Ovary (tissue), 3 donors: ENCODE data around the gene FYN.

ENCODE experiments used
- POLR2A ChIP-seq: fragments of 450-650 bp; IDR thresholded peaks from one replicate; pipeline ENCODE4 v1.6.1; 2017; ENCODE audit warnings: antibody characterized with exemption, mild to moderate bottlenecking, moderate library complexity
- TF ChIP-seq, protein P1 (sequence below), 3 donors: fragments of 450-650 bp in 2 of 3; fragments of 200-600 bp in 1 of 3; IDR thresholded peaks; one replicate each; pipeline versions ENCODE4 v1.5.1 to v1.8.0; 2016 to 2022; ENCODE audit warnings: antibody characterized with exemption in 3 of 3, mild to moderate bottlenecking in 1 of 3
- donor health status: DM: no; HTN: no; CAD: no.

DNA sequence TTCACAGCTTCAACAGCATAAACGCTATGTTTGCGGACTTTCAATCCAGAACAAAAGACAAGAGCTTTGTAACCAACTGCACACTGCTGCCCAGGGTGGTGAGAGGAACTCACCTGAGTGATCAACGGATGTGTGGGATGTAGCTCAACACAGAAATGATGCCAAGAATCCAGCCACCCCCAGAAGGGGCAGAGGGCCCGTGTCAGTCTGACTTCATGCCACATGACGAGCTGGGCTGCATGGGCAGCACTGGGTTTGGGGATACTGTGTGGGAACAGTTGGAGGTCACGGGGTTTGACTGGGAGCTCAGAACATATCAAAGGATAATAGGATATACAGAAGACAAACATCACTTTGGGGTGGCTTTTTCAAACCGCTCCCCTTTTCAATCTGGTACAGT, 188.2 kb downstream of the FYN start:
- TF ChIP-seq POLR2A, result no peak
- TF ChIP-seq, protein P1, sequence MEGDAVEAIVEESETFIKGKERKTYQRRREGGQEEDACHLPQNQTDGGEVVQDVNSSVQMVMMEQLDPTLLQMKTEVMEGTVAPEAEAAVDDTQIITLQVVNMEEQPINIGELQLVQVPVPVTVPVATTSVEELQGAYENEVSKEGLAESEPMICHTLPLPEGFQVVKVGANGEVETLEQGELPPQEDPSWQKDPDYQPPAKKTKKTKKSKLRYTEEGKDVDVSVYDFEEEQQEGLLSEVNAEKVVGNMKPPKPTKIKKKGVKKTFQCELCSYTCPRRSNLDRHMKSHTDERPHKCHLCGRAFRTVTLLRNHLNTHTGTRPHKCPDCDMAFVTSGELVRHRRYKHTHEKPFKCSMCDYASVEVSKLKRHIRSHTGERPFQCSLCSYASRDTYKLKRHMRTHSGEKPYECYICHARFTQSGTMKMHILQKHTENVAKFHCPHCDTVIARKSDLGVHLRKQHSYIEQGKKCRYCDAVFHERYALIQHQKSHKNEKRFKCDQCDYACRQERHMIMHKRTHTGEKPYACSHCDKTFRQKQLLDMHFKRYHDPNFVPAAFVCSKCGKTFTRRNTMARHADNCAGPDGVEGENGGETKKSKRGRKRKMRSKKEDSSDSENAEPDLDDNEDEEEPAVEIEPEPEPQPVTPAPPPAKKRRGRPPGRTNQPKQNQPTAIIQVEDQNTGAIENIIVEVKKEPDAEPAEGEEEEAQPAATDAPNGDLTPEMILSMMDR (IDR thresholded peaks at IDR 0.05), result no peak
